Panc1 (cell line): ENCODE measurements around the gene SERPINA12. TPM values are rescaled to one million over a fixed set of nuclear protein-coding genes. Genes with fewer than 3 reads are reported as not detected.

Experiments used
- ATAC-seq: fragments of 200-7000 bp; cut with Tn5 transposase; 2 replicates; pipeline ENCODE4 v1.9.1; 2020; ENCODE audit warnings: mild to moderate bottlenecking, moderate library complexity
- BruUV-seq: library from RNA; stranded (reverse); fragments of 400-500 nt; replicated peaks from 2 replicates; lab custom pipeline; 2021; lab: Mats Ljungman, UMichigan
- CTCF ChIA-PET: fragments of 300-600 bp; sonication (Branson Sonifier 250); formaldehyde crosslinking; loops from one replicate; lab custom pipeline; 2022; ENCODE audit warnings: antibody characterized with exemption; lab: Charles Lee
- POLR2A ChIA-PET: fragments of 300-600 bp; sonication (Branson Sonifier 250); formaldehyde crosslinking; loops from one replicate; lab custom pipeline; 2022; ENCODE audit warnings: antibody characterized with exemption; lab: Charles Lee
- DNase-seq: peaks from one replicate; pipeline ENCODE4 v3.0.0-alpha.2; 2010; ENCODE audit warnings: low read depth, low spot score
- H3K27ac ChIP-seq: 2 replicates; pipeline ENCODE4 v1.5.1; 2011; ENCODE audit warnings: mild to moderate bottlenecking, low read length, inconsistent platforms
- H3K27me3 ChIP-seq: fragments of 200-500 bp; sonication (Bioruptor generic); 2 replicates; pipeline ENCODE4 v1.6.0; 2014; ENCODE audit warnings: low read length, inconsistent platforms; ENCODE audit not compliant: control insufficient read depth, insufficient read depth
- H3K36me3 ChIP-seq: fragments of 200-500 bp; sonication (Bioruptor generic); 2 replicates; pipeline ENCODE4 v1.5.1; 2014; ENCODE audit warnings: inconsistent platforms, mild to moderate bottlenecking, low read length, moderate library complexity; ENCODE audit not compliant: control insufficient read depth, insufficient read depth
- H3K4me1 ChIP-seq: 2 replicates; pipeline ENCODE4 v1.5.1; 2011; ENCODE audit warnings: inconsistent platforms, mild to moderate bottlenecking, low read length, moderate library complexity; ENCODE audit not compliant: control insufficient read depth, insufficient read depth
- H3K4me3 ChIP-seq, 2 experiments: 2 replicates each; pipeline ENCODE4 v1.5.1; 2011 to 2012; ENCODE audit warnings: low read depth in 2 of 2, low read length in 2 of 2, mild to moderate bottlenecking in 2 of 2, inconsistent platforms in 1 of 2, moderate library complexity in 1 of 2
- H3K9me3 ChIP-seq: fragments of 200-500 bp; sonication (Bioruptor generic); 2 replicates; pipeline ENCODE4 v1.5.1; 2014; ENCODE audit warnings: low read depth, mild to moderate bottlenecking, inconsistent platforms, low read length, moderate library complexity; ENCODE audit not compliant: control insufficient read depth, insufficient read depth
- CTCF ChIP-seq: fragments of 450-650 bp; IDR thresholded peaks from 2 replicates; pipeline ENCODE4 v1.5.1; 2017; ENCODE audit warnings: mild to moderate bottlenecking
- POLR2AphosphoS5 ChIP-seq: IDR thresholded peaks from 2 replicates; pipeline ENCODE4 v1.6.1; 2012; ENCODE audit warnings: mild to moderate bottlenecking, low read depth, low read length, moderate library complexity
- REST ChIP-seq, 2 experiments: IDR thresholded peaks; 2 replicates each; pipeline ENCODE4 v1.6.1; 2011 to 2012; ENCODE audit warnings: low read depth in 2 of 2, control low read depth in 1 of 2, low read length in 1 of 2, mild to moderate bottlenecking in 1 of 2, moderate library complexity in 1 of 2; ENCODE audit not compliant: insufficient read depth in 1 of 2
- SIN3A ChIP-seq: IDR thresholded peaks from 2 replicates; pipeline ENCODE4 v1.6.1; 2012; ENCODE audit warnings: low read depth, mild to moderate bottlenecking, low read length, moderate library complexity, borderline replicate concordance; ENCODE audit not compliant: insufficient read depth
- TCF7L2 ChIP-seq: IDR thresholded peaks from 2 replicates; pipeline ENCODE4 v1.6.1; 2011; ENCODE audit warnings: mild to moderate bottlenecking, low read depth, low read length, inconsistent platforms
- in situ Hi-C: cut with HindIII; loops from 2 replicates; pipeline ENCODE4 v1.10.0; 2016; ENCODE audit warnings: low sequenced_read_pairs, low pct_unique_long_range_greater_than_20kb
- intact Hi-C: fragments of 100-400 bp; cut with micrococcal nuclease; formaldehyde crosslinking; loops from one replicate; pipeline ENCODE4 v1.10.0; 2022; ENCODE audit not compliant: unreplicated experiment
- total RNA-seq: library from RNA; stranded (reverse); gene quantifications from one replicate; pipeline ENCODE4 v1.2.1, GENCODE V29; 2021; ENCODE audit not compliant: unreplicated experiment

SERPINA12 gene
- total RNA-seq, 1 experiment from 2014 or later, result not detected

- in situ Hi-C loops (no loop called here), intact Hi-C loops (no loop called here)
- no peak for ATAC-seq
- POLR2A ChIA-PET, result no interaction called here
- no peak for DNase-seq
- Histone ChIP-seq H3K27me3 (no peaks in the 10 kb centered on the region), H3K4me3 (no peak overlapping the region), H3K4me1 (no peaks in the 10 kb centered on the region), H3K36me3 (no peaks in the 10 kb centered on the region), H3K9me3 (no peaks in the 10 kb centered on the region; the same call in 1 of the 2 replicates), H3K27ac (no peak overlapping the region)
- BruUV-seq, result no TSS peak
- TF ChIP-seq POLR2AphosphoS5, result no peak
- TF ChIP-seq SIN3A, result no peak
- TF ChIP-seq REST (IDR thresholded peaks at IDR 0.05; ENCODE audit: insufficient read depth in 1 of 2, low read depth in 2 of 2, low read length in 1 of 2), result no peak
- TF ChIP-seq CTCF, result no peak
- TF ChIP-seq TCF7L2, result no peak
- CTCF ChIA-PET, result no interaction called here
Observed at GRCh38 chr14:94557327-94557726, 48.1 kb upstream of the SERPINA12 start.

GRCh38 chr14:94555991-94556390 lies 46.7 kb upstream of the SERPINA12 start:
- no peak for DNase-seq
- Histone ChIP-seq H3K9me3 (no peaks in the 10 kb centered on the region; the same call in 1 of the 2 replicates), H3K4me3 (no peak overlapping the region), H3K27me3 (no peaks in the 10 kb centered on the region), H3K4me1 (no peaks in the 10 kb centered on the region), H3K27ac (no peak overlapping the region), H3K36me3 (no peaks in the 10 kb centered on the region)
- TF ChIP-seq POLR2AphosphoS5, result no peak
- no peak for TF ChIP-seq REST (IDR thresholded peaks at IDR 0.05; ENCODE audit: insufficient read depth in 1 of 2, low read depth in 2 of 2, low read length in 1 of 2)
- TF ChIP-seq CTCF, result no peak
- TF ChIP-seq TCF7L2, result no peak
- no peak for TF ChIP-seq SIN3A
- no TSS peak for BruUV-seq
- intact Hi-C loops (no loop called here), in situ Hi-C loops (no loop called here)
- ATAC-seq, result no peak
- ChIA-PET CTCF (no interaction called here), POLR2A (no interaction called here)
